ENCODE measurements around the gene TAS2R14.

TAS2R14 gene

DNA sequence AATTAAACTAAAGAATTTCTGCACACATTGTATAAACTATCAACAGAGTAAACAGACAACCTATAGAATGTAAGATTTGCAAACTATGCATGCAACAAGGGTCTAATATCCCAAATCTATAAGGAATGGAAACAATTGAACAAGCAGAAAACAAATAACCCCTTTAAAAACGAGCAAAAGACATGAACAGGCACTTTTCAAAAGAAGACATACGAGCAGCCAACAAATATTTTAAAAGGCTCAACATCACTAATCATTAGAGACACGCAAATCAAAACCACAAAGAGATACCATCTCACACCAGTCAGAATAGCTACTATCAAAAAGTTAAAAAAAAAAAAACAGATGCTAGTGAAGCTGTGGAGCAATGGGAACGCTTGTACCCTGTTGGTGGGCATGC lies 34.4 kb downstream of the TAS2R14 start:
- no peak for DNase-seq (ENCODE audit: low spot score)

DNA sequence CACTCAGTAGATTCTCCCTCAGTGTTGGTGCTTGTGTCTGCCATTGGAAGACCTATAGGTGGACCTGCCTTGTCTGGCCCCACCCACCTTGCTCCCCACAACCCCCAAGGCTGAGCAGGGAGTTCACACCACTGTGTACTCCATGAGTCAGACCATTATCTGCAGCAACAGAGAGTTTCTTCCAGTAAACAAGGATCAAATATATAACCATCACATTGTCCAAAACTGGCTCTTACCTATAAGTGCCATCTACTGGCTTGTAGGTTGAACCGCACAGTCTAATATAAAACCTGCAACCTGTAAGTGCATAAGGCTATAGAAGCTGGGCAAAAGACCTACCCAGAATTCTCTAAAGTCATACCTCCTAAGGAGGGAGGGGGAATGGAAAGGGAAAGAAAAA lies 37.6 kb downstream of the TAS2R14 start:
- no peak for DNase-seq (ENCODE audit: low spot score)

GRCh38 chr12:10900972-10901371 lies 38.1 kb downstream of the TAS2R14 start:
- DNase-seq (ENCODE audit: low spot score) = no peak

DNA sequence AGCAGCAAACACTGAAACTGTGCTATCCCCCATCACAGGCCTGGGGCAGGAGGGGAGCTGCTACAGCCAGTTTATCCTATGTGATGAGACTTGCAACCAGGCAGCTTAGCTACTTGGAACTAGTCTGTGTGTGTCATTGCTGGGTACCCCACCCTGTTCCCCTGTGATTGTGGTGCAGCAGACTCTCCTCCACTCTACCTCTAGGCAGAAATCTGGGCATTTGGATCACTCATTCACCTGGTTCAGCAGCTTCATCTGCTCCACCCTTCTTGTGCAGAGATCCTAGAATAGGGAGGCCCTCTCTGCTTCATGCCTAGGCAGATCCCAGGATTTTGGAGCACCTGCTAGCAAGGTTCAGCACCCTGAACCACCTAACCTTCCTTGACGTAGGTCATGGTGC lies 38.5 kb downstream of the TAS2R14 start:
- DNase-seq (ENCODE audit: low spot score) = no peak

DNA sequence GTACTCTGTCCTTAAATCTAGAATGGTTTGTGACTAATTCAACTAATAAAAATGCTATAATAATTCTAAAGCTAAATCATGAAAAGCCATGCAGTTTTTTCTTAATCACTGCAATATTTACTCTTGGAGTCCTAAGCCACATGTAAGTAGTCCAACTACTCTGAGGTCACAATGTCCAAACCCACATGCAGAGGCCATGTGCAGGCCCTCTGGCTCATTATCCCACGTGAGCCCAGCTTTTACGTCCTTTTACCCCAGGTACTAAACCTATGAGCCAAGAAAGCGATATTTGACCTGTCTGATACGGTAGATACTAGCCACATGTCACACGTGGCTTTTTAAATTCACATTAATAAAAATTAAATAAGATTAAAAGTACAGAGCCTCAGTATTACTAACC lies 42.2 kb downstream of the TAS2R14 start:
- no peak for DNase-seq (ENCODE audit: low spot score)

DNA sequence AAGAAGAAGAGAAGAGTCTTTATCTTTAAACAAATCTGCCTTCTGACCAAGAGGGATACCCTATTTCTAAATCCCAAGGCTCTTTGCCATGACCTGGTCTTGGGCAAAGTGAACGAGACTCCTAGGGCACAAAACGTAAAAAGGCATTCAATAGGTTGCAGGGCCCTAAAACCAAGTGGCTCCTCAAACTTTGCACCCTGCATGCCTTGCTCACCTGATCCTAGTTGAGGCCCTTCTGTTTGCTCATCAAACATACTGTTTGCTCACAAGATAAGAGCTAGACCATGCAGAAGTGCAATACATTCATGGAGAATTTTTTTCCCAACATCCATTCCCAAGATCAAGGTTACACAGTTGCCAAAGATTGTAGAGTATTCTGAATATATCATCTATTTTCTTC lies 47.1 kb downstream of the TAS2R14 start:
- no peak for DNase-seq (ENCODE audit: low spot score)

DNA sequence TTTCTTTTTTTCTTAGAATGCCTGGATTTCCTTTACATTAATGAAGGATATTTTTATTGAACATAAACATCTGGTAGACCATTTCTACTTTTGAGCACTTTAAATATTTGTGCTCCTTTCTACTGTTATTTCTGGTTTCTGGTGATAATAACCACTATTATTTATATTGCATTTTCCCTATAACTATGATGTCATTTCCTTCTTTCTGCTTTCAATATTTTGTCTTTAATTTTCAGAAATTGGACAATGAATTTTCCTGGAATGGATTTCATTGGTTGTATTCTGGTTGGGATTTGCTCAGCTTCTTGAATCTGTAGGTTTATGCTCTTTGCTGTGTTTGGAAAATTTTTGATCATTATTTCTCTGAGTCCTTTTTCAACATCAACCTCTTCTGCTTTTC lies 49.8 kb downstream of the TAS2R14 start:
- DNase-seq (ENCODE audit: low spot score) = no peak
